Upper lobe of left lung (tissue), 6 donors: Measurements from ENCODE around the gene MEIOB. TPM values are rescaled to one million over a fixed set of nuclear protein-coding genes. Genes with fewer than 3 reads are reported as not detected.

ENCODE experiments used
- ATAC-seq, 2 donors: fragments of 200-7000 bp; cut with Tn5 transposase; one replicate each; pipeline ENCODE4 v1.9.1; 2022; ENCODE audit warnings: mild to moderate bottlenecking in 2 of 2, moderate library complexity in 2 of 2; ENCODE audit not compliant: low FRiP score in 2 of 2
- DNase-seq, 2 donors: peaks; one replicate each; pipeline ENCODE4 v3.0.0-alpha.2; 2019 to 2020
- H3K27ac ChIP-seq, 4 donors: fragments of 200-600 bp; sonication (generic); one replicate each; pipeline ENCODE4 v1.5.1; 2016 to 2019
- H3K27me3 ChIP-seq, 4 donors: fragments of 200-600 bp; sonication (generic); one replicate each; pipeline ENCODE4 v1.5.1; 2017 to 2019
- H3K36me3 ChIP-seq, 4 donors: fragments of 200-600 bp; sonication (generic); one replicate each; pipeline ENCODE4 v1.5.1; 2016 to 2019
- H3K4me1 ChIP-seq, 4 donors: fragments of 200-600 bp; sonication (generic); one replicate each; pipeline ENCODE4 v1.5.1; 2018 to 2019
- H3K4me3 ChIP-seq, 4 donors: fragments of 200-600 bp; sonication (generic); one replicate each; pipeline ENCODE4 v1.5.1; 2017 to 2019; ENCODE audit warnings: mild to moderate bottlenecking in 2 of 4, moderate library complexity in 1 of 4
- H3K9me3 ChIP-seq, 4 donors: fragments of 200-600 bp; sonication (generic); one replicate each; pipeline ENCODE4 v1.5.1; 2018 to 2019
- CTCF ChIP-seq, 6 experiments: fragments of 450-650 bp in 4 of 6; fragments of 200-600 bp in 2 of 6; sonication (generic) in 2 of 6; IDR thresholded peaks; one replicate each; pipeline ENCODE4 v1.5.1; 2016 to 2019; ENCODE audit warnings: antibody characterized with exemption in 6 of 6
- EP300 ChIP-seq, 4 donors: sonication (generic); formaldehyde crosslinking; IDR thresholded peaks; one replicate each; pipeline ENCODE4 v1.5.1; 2017; ENCODE audit warnings: antibody characterized with exemption in 4 of 4, control low read depth in 2 of 4
- POLR2A ChIP-seq, 4 donors: fragments of 450-650 bp; IDR thresholded peaks; one replicate each; pipeline ENCODE4 v1.5.1; 2016 to 2017; ENCODE audit warnings: antibody characterized with exemption in 4 of 4, mild to moderate bottlenecking in 2 of 4
- POLR2AphosphoS5 ChIP-seq, 2 donors: sonication (generic); formaldehyde crosslinking; IDR thresholded peaks; one replicate each; pipeline ENCODE4 v1.5.1; 2017; ENCODE audit warnings: antibody characterized with exemption in 2 of 2
- WGBS, 2 donors: methylation state at CpG; one replicate each; pipeline ENCODE4 v1.1.5; 2017 to 2018; 5-methylcytosine and 5-hydroxymethylcytosine counted together
- total RNA-seq, 6 donors: library from RNA; depleted of rRNA in 4 of 6; stranded (reverse); fragments of >200 nt in 4 of 6; gene quantifications; one replicate each; pipeline versions ENCODE4 v1.1.0 to v1.2.1, GENCODE V29; 2016 to 2021
- donor health status: DM: no; HTN: no; CAD: no; lungs with moderate emphysema.
- donor health status: DM: no; HTN: yes; CAD: no; lungs with severe emphysema.

The MEIOB gene
- total RNA-seq, 6 donors from 2014 or later = 0.54 TPM; not detected in 5

GRCh38 chr16:1895949-1896675 lies 24.1 kb upstream of the MEIOB start:
- ATAC-seq (no peak), DNase-seq (peak in 1 of 2 donors; percentile 64)
- H3K9me3 ChIP-seq = no peaks in the 10 kb centered on the region
- no peak overlapping the region for H3K4me3 ChIP-seq
- no peaks in the 10 kb centered on the region for H3K27me3 ChIP-seq
- peak overlapping the region in 3 of 4 donors; percentile 5 to 27 (median 23) for H3K27ac ChIP-seq
- TF ChIP-seq CTCF (IDR thresholded peaks at IDR 0.05) = no peak
- peaks cover 0 to 7% (median 2%) of the 10 kb centered on the region in 4 donors for H3K4me1 ChIP-seq
- no peaks in the 10 kb centered on the region for H3K36me3 ChIP-seq
- 74 to 78% methylated on average over 10 to 27 of the region's 27 CpGs for WGBS, 2 donors

- Histone ChIP-seq H3K27ac (no peak overlapping the region), H3K9me3 (no peaks in the 10 kb centered on the region), H3K27me3 (no peaks in the 10 kb centered on the region), H3K36me3 (no peaks in the 10 kb centered on the region), H3K4me3 (no peak overlapping the region), H3K4me1 (peaks cover 0 to 3% (median 0%) of the 10 kb centered on the region in 4 donors)
- WGBS, 2 donors = 78 to 83% methylated on average over 2 to 5 of the region's 5 CpGs
- DNase-seq = no peak
- no peak for ATAC-seq
- TF ChIP-seq CTCF (IDR thresholded peaks at IDR 0.05) = no peak
- no peak for TF ChIP-seq EP300 (IDR thresholded peaks at IDR 0.05)
These were observed 23.1 kb upstream of the MEIOB start for GRCh38 chr16:1895068-1895467.

- Histone ChIP-seq H3K27me3 (no peaks in the 10 kb centered on the region), H3K9me3 (no peaks in the 10 kb centered on the region), H3K4me3 (no peak overlapping the region), H3K4me1 (no peaks in the 10 kb centered on the region), H3K36me3 (no peaks in the 10 kb centered on the region), H3K27ac (no peak overlapping the region)
- DNase-seq = no peak
- ATAC-seq = no peak
- TF ChIP-seq EP300 (IDR thresholded peaks at IDR 0.05) = no peak
- no peak for TF ChIP-seq CTCF (IDR thresholded peaks at IDR 0.05)
- TF ChIP-seq POLR2A (IDR thresholded peaks at IDR 0.05) = no peak
- no peak for TF ChIP-seq POLR2AphosphoS5 (IDR thresholded peaks at IDR 0.05)
- 33 to 43% methylated on average over 4 of the region's 4 CpGs for WGBS, 2 donors
These were observed 18.7 kb upstream of the MEIOB start for GRCh38 chr16:1890708-1891050.

GRCh38 chr16:1890024-1890707 lies 18.2 kb upstream of the MEIOB start:
- no peaks in the 10 kb centered on the region for H3K9me3 ChIP-seq
- H3K36me3 ChIP-seq = no peaks in the 10 kb centered on the region
- 52 to 55% methylated on average over 15 to 16 of the region's 16 CpGs for whole genome bisulfite sequencing, 2 donors
- no peak overlapping the region for H3K4me3 ChIP-seq
- TF ChIP-seq POLR2A (IDR thresholded peaks at IDR 0.05) (no peak), CTCF (IDR thresholded peaks at IDR 0.05) (no peak), EP300 (IDR thresholded peaks at IDR 0.05) (no peak), POLR2AphosphoS5 (IDR thresholded peaks at IDR 0.05) (no peak)
- H3K27ac ChIP-seq = no peak overlapping the region
- DNase-seq = no peak
- no peaks in the 10 kb centered on the region for H3K27me3 ChIP-seq
- no peaks in the 10 kb centered on the region for H3K4me1 ChIP-seq
- no peak for ATAC-seq
